GM18517 (cell line): ENCODE data around the gene KCNK16.
"Not testable (repeated sequence)": the region's sequence is repeated elsewhere in the genome, so short reads cannot be mapped to it uniquely, and the experiment has no call there.

Experiments used
- ATAC-seq: cut with Tn5 transposase; IDR thresholded peaks from one replicate; pipeline ENCODE4 v1.9.1; 2021; ENCODE audit warnings: mild to moderate bottlenecking, moderate library complexity; ENCODE audit not compliant: unreplicated experiment

Gene KCNK16

DNA sequence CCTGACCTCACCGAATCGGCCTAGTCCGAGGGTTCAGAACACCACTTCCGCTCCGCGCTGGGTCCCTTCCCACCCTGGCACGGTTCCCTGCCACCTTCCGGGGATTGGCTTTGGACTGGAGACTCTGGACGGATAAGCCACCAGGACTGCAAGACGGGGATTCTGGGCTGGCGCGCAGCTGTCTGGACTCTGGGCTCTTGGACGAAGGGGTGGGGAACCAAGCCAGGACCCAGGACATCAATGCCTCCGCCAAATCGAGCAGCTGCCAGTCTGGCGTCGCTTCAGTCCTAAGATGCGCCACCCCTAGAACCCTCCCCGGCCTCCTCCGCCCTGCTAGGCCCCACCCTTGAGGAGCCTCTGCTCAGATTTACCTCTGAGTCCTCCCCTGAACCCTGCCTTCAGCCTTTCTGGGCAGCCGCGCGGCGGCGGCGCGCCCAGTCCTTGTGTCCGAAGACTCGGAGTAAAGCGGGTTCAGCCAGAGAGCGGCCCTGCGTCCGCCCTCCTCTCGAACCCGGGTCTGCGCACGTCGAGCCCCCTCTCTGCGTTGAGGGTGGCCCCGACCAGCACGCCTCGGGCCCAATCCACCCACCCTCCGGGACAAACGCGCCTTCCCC, 9.5 kb downstream of the KCNK16 start:
- ATAC-seq, result no peak

DNA sequence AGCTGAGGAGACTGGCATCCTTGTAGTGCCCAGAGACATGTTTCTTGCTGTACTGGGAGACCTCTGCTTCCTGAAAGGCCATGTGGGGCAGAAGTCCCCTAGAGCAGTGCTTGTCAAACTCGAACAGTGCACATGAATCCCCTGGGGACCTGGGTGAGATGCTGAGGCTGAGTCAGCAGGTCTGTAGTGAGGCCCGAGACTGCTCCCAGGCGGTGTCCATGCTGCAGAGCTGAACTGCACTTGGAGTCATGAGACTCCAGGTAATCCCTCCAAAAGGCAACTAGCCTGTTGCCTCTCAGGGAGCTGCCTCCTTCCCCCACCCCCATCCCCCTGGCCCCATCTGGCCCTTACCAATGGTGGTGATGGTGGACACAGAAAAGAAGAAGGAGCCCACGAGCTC, 12.0 kb downstream of the KCNK16 start:
- ATAC-seq, result no peak

GRCh38 chr6:39309942-39310531, 12.5 kb downstream of the KCNK16 start:
- no peak for ATAC-seq

- ATAC-seq, result no peak
Observed at GRCh38 chr6:39307462-39307861, 15.0 kb downstream of the KCNK16 start.

DNA sequence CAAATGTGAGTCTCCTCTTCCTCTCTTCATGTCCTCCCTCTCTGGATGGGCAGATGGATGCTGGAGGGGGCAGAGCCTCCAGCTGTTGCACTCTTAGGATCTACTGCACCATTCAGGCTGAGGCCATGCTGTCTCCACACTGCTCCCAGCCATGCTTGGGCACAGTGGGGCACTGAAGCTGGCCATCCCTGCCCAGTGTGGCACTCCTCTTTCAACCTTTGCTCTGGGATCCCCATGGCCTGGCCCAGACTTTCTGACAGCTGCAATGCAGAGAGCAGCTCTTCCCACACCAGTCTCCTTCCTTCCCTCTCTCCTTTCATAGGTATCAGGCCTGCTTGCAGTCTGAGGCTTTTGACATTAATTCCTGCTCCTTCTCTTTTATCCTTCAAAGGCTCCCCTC, 17.6 kb downstream of the KCNK16 start:
- no peak for ATAC-seq

GRCh38 chr6:39303425-39304153, 18.9 kb downstream of the KCNK16 start:
- no peak for ATAC-seq

DNA sequence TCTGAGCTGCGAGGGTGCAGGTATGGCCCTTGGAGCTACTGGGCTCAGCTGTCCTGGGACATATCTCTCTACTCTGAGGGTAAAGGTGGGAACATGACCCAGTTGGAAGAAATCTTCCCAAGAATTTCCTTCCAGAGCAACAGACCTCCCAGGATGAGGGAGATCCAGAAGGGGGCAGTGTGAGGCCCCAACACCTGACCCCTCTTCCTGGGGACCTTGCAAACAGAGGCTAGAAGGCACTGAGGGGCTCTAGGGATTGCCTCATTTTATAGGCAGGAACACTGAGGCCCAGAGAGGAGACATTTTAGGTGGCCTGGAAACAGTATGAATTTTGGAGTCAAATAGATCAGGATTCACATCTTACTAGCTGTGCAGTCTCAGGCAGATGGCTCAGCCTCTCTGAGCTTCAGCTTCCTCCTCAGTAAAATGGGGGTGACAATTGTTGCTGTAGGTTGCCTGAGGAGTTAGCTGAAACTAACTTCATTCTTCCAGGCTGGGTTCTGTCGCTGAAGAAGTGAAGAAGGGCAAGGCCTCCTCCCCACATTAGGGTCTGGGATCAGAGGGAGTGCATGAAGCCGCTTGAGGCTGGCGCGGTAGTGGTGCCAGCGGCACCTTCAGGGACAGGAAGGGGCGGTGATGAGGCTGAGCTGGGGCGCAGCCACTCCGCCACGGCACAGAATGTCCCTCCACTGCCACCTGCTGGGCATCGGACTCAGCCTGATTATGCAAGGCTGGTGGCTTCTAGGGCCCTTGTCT, 19.7 kb downstream of the KCNK16 start:
- ATAC-seq, result peak; percentile 77

- no peak for ATAC-seq
Observed at GRCh38 chr6:39302011-39302410, 20.5 kb downstream of the KCNK16 start.

DNA sequence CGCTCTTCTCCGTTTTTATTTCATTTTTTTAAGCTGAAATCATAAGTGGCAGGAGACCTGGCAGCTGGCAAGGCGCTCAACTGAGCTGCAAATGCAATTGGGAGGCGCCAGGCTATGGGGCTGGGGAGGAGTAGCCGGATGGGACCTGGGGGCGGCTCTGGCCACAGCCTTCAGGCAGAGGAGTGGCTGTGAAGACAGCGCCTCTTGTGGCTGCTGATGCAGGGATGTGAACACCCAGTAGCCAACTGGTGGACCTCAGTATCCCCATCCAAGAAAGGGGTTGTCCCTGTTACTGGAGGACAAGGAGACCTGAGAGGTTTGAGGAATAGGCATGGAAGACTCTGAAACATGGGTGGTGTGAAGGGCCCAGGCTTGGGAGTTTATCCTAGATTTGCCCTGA, 20.9 kb downstream of the KCNK16 start:
- no peak for ATAC-seq

DNA sequence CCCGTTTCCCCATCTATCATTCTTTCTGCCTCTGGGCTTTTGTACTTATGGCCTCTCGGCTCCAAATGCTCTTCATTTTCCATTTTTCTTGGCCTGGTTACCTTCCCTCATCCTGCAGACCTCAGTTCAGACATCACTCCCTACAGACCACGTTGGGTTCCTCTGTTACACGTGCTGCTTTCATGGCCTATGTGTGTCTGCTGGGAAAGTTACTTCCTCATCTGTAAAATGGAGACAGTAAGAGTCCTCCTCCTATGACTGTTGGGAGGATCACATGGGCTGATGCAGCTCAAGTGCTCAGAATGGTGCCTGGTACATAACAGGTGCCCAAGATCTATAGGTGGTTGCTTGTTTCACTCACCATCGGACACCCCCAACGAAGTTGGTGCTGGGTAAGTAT, 21.8 kb downstream of the KCNK16 start:
- ATAC-seq, result no peak

GRCh38 chr6:39298061-39298460, 24.4 kb downstream of the KCNK16 start:
- no peak for ATAC-seq

- ATAC-seq, result no peak
Observed at GRCh38 chr6:39296745-39297640, 25.5 kb downstream of the KCNK16 start.

DNA sequence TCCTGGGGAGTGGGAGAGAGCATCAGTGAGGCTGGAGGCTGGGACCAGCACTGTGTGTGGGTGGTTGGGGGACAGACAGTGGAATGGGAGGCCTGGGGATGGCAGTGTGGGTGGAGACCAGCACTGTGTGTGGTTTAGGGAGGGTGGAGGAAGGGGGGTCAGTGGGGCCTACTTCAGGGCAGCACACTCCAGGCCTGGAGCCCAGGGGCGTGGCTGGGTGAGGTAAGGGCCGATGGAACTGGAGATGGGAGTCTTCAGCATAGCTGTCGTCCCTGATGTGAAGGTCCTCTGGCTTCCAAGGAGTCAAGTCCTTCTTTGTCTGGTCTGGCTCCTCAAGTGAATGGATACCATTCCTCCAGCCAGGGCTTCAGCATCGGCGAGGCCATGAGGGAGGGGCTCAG, 26.9 kb downstream of the KCNK16 start:
- ATAC-seq, result no peak

- no peak for ATAC-seq
Observed at GRCh38 chr6:39294899-39295298, 27.6 kb downstream of the KCNK16 start.

DNA sequence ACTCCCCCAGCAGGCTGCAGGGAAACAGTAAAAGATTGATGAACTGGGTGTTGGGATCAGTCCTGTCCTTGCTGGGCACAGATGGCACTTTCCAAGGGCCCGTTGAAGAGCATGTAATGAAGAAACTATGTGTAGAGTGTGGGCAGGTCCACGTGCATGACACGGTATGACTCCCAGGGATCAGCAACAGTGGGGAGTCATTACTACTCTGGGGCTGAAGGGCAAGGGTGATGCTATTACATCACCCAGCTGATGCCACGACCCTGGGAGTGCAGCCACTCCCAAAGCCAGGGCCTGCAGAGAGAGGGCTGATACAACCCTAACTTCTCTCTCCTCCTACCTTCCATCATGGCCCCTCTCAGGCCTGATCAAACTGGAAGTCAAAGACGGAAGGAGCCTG, 28.4 kb downstream of the KCNK16 start:
- ATAC-seq, result no peak

- ATAC-seq, result no peak
Observed at GRCh38 chr6:39292637-39293036, 29.9 kb downstream of the KCNK16 start.

DNA sequence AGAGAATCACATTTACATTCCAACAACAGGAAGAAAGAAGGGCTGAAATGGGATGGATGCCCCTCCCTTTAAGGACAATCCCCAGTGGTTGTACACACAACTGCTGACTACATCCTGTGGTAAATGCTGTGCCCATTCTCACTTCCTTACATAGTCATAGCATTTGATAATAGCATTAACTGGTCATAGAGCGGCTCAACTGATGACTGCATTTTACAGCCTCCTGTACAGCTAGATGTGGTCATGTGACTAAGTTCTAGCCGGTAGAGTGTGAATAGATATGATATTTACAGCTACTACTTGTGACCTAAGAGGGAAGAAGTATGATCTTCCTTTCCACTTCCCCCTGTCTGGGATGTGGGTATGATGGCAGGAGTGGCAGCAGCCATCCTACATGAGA, 33.0 kb downstream of the KCNK16 start:
- no peak for ATAC-seq

GRCh38 chr6:39287601-39288000, 34.9 kb downstream of the KCNK16 start:
- no peak for ATAC-seq

- not testable (repeated sequence) for ATAC-seq
Observed at GRCh38 chr6:39286596-39286995, 35.9 kb downstream of the KCNK16 start.

DNA sequence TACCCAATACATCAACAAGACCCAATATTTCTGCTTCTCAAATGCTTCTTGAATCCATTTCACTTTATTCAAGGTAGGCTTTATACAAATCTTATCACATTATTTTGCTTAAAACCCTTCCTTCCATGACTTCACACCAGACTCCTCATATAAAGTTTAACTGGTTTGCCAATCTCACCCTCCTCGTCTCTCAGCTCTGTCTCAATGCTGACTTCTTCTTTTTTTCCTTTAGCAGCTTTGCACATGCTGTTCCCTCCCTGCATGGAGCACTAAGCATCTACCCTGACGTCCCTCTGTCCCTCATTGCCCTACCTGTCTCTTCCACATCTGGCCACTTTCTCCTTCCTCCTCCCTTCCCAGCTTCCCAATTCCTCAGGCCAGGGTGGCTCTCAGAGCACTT, 39.7 kb downstream of the KCNK16 start:
- no peak for ATAC-seq
